DMS114 treated with DMSO at 0.1 percent for 48 hours (cell line): ENCODE measurements around the gene SLC2A9.
"Not testable (repeated sequence)": the region's sequence is repeated elsewhere in the genome, so short reads cannot be mapped to it uniquely, and the experiment has no call there.

Experiments used
- DNase-seq: peaks from one replicate; lab custom pipeline; 2025; ENCODE audit not compliant: unreplicated experiment; lab: John Stamatoyannopoulos, UW

SLC2A9 gene

DNA sequence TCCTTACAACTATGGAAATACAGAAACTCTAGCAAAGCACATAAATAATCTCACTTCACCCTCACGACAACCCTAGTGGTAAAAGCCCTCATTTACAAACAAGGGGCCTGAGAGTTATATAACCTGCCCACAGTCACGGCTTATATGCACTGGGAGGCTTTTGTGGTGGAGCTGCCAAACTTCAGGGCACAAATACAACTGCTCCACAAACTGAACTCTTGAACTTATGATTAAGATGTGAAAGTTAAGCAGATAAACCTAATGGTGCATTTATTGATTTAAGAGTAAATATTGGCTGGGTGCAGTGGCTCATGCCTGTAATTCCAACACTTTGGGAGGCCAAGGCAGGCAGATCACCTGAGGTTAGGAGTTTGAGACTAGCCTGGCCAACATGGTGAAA is 19.0 kb downstream of the SLC2A9 start:
- no peak for DNase-seq

DNA sequence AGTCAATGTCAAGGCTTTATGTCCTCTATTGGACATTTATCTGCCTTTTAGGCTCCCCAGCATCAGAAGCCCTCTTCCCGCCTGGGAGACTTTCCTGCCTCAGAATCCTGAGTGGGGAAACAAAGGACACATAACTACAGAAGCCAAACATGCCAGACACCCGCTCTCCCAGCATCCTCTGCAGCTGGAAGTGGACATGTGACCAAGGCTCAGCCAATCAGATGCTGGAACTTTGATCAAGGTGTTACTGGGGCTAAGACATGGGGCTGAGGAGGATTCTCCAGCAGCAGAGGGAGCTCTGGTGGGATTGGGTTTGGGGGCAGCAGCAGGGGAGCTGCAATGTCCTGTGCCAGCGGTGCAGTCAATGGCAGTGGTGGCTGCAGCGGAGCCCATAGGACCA is 19.5 kb downstream of the SLC2A9 start:
- DNase-seq: no peak

DNA sequence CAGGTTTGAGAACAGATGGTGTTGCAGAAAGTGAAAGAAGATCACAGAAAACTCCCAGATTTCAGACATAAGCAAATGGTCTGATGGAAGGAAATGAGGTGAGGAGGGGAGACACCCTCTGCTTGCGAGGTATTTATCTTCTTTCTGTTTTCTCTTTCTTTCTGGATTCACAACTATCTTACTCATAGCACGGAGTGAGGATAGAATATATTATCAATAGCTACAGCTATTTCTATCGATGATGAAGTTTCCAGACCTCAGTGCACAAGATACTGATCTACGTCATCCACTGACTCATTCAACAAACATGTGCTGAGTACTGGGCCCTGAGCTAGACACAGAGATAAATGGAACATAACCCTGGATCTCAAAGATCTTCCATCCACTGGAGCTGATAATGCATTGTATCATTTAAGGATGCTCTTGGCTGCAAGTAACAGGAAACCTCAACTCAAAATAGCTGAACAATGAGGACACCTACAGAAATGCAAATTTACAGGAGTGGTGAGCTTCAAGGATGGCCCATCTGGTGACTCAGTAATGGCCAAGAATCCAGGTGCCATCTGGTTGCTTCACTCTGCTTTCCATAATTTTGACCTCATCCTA is 21.2 kb downstream of the SLC2A9 start:
- no peak for DNase-seq

DNA sequence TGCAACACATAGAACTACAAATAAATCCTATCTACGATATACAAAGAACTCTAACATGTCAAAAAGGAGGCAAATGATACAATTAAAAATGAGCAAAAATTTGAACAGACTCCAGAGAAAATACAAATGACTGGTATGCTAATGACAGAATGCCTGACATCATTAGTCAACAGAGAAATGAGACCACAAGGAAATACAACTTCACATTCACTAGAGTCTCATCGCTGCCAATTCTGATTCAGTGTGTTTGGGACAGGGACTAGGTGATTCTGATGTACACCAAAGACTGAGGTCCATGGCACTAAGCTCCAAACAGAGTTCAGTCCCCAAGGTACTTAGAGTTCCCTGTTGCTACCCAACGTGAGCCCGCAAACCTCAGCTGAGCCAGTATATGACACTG is 23.4 kb downstream of the SLC2A9 start:
- no peak for DNase-seq

DNA sequence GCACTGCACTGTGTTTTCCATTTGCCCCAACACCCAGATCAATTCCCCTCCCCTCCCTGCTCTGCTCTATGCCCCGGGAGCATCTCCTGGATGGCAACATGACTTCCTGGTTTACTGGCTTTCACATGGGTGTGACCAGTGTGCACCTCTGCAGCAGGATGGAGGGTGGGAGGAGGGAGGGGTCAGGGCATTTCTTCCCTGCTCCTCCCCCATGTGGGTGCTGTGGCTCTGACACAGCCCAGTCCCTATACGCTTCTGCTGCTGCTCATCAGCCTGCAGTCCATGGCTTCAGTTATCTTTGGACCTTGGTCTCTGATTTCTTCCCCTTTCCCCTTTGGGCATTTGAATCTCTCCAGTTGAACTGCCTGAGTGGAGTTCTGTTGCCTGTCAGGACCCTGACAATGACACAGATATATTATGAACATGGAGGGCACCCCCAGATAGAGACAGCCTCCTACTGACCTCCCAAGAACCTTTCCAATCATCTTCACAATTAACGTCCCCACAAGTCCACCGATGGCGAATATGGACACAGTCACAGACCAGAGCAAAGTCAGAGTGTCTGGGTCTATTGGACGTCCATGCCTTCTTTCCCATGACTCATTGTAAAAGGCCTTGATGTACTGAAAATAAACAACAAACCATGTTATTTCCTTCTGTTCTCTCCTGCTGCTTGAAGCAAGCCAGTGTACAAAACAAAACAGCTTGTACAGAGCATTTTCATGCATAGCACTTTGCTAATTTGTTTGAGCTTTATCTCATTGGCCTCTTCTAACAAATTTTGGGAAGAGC is 24.8 kb downstream of the SLC2A9 start:
- no peak for DNase-seq

DNA sequence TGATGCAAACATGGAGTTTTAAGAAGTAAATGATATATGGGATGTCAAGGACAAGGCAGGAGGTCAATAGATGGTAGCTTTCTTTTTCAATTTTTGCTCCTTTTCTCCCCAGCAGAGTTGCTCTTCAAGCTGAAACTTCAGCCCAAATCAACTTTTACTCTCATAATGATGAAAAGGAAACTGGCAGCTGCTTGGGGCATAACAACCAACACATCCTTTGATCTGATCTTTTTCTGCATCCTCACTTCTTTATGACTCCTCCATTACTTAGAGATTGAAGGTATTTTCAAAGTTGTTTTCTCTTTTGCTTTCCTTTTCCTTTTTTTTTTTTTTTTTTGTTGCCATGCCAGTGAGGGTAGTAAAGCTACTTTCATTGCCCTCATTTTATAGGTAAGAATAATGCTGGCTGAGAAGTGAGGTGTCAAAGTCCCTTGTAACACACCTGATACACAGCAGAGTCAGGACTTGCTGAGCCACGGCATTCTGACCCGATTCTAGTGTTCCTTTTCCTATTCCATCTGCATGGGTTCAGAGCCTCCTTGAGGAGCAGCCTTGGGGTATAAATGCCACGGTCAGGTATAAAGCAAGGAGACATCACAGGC is 26.9 kb downstream of the SLC2A9 start:
- no peak for DNase-seq

DNA sequence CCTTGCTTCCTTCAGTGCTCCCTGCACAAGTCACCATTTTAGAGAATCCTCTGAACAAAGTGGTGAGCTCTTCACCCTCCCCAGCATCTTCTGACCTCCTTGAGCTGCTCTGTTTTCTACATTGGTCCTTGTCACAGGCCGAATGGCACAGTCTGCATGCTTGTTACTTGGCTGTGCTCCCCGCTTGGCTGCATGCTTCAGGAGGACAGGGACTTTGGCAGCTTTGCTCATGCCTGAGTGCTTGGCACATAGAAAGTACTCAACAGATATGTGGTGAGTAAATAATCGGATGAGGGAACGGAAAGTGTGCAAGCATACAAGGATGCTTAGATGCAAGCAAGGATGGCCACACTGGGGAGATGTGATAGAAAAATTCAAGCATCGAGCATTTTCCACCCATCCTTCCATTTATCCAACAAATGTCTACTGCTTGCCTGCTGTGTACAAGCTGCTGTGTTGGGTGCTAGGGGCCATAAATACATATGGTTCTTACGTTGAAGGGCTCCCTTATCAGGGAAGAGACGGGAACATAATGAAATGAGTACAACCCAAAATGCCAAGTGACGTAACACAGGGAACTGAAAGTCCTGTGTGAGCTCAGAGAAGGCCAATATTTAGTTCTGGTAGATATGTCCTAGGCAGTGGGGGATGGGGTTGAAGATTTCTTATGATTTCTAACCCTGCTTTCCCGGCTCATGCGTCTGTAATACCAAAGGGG is 31.2 kb downstream of the SLC2A9 start:
- DNase-seq: no peak

DNA sequence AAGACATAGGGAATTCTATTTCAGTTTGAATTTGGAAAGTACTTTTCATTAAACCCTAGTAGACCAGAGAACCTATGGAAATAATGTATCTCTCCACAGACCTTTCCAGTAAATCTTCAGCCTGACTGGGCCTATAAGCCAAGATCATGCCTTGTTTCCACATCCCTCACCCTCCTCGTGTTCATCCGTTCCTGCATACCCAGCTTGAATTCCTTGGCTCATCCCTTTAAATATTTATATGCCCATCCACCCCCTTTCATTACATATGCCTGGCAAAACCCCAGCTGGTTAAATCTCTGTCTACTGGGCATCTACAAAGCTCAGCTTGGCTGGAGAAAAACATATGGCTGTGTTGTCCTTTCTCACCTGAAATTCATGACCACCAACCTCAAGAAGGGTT is 32.4 kb downstream of the SLC2A9 start:
- no peak for DNase-seq

DNA sequence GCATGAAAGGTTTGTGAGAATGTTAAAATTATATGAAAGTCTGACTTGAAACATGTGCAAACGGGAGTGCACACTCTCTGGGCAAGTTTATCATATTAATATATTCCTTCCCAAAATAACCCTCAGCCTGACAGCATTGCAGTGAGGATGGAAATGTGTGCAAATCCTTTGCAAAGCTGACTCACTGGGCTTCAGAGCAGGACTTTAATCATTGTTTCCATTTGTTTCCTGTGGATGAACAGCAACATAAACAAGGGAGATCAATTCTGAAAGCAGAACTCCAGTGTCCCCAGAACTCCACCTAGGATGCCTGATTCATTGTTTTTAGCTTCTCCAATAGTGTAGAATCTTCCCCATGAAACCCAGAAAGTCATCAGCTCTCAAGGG is 32.9 kb downstream of the SLC2A9 start:
- no peak for DNase-seq

DNA sequence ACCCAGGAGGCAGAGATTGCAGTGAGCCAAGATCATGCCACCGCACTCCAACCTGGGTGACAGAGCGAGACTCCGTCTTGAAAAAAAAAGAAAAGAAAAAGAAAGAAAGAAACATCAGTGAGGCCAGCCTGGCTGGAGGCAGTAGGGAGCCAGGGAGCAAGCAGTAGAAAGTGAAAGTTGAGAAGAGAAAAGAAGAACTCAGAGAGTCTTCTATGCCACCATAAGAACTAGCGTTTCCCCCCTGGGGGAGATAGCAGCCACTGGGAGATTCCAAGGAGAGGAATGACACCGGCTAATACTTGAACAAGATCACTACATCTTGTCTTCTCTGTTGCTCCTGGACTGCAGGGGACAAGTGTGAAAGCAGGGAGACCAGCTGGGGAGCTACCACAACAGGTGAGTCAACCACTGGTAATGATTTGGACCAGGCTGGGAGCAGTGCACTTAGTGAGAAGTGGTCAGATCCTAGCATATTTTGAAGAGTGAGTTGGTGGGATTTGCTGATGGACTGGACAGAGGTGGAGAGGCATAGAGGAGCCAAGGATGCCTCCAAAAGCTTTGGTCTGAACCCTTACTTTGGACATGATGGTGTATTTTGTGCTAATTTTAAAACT is 33.4 kb downstream of the SLC2A9 start:
- no peak for DNase-seq

DNA sequence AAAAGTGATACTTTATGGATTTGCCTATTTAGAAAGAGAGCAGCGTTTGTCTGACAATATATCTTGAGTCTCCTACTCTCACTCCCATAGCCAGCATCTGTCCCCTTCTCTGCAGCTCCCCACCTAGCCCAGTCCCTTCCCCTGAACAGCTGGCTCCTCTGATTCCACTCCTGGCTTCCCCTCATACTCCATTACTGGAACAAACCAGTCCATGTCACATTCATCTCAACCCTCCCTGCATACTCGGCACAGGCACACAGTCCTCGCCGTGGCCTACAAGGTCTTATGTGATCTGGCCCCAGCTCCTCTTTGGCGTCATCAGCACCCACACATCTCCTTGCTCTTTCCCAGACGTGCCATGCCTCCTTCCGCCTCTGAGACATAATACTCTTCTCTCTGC is 36.7 kb downstream of the SLC2A9 start:
- DNase-seq: no peak

DNA sequence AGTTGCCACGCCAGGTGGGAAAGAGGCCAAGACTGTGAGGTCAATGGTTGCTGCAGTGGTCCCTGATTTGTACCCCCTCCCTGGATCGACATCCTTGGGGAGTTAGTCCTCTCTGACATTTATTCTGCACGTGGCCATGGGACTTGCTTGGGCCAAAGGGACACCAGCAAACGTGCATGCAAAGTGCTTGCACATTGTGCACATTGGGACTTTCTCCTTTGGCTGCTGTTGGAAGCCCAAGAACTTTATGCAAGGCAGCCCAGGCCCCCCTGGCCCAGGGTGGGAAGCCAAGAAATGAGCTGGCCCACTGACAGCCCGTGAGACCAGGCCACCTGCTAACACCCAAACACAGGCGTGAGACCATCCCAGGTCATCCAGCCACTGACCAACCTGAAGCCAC is 38.1 kb downstream of the SLC2A9 start:
- no peak for DNase-seq

DNA sequence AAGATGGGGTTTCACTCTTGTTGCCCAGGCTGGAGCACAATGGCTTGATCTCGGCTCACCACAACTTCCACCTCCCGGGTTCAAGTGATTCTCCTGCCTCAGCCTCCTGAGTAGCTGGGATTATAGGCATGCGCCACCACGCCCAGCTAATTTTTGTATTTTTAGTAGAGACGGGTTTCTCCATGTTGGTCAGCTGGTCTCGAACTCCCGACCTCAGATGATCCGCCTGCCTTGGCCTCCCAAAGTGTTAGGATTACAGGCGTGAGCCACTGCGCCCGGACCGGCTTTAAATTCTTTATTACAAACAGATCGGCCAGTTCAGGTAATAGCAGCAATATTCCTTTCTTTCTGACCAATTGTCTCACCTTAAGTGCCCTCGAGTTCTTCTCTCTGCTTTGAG is 39.4 kb downstream of the SLC2A9 start:
- DNase-seq: not testable (repeated sequence)

DNA sequence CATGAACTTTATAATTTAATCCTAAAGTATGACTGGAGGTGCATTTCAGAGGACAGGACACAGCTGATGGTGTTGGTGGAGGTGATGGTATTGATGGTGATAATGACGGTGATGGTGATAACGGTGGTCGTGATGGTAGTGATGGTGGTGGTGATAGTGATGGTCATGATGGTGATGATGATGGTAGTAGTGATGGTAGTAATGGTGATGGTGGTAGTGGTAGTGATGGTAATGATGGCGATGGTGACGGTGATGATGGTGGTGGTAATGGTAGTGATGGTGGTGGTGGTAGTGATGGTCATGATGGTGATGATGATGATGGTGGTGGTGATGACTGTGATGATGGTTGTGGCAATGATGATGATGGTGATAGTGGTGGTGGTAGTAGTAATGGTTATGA is 40.4 kb downstream of the SLC2A9 start:
- DNase-seq: no peak

DNA sequence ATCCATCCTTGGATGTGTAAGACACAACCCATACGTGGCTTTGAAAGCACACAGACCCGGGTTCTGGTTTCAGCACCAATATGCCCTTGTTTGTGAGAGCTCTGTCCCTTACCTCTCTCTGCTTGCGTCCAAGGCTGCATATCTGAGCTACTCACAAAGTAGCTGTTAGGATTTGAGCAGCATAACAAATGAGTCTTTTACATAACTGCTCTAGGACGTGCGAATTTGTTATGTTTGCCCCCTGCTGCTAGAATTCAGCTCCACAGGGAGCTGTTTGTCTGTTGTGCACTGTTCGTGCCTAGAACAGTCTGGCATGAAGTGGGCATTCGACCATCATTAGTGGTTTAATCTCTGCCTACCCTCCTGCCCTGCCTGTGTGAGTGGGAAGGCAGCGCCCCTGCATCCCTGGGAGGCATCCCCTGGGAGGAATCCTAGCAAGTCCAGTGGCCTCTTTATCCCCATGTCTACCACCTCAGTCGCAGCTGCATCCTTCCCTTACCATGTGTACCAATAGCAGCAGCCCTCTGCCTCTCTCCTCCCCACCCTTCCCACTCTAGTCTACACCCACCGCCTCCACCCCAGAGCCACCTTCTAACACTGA is 42.1 kb downstream of the SLC2A9 start:
- DNase-seq: no peak

DNA sequence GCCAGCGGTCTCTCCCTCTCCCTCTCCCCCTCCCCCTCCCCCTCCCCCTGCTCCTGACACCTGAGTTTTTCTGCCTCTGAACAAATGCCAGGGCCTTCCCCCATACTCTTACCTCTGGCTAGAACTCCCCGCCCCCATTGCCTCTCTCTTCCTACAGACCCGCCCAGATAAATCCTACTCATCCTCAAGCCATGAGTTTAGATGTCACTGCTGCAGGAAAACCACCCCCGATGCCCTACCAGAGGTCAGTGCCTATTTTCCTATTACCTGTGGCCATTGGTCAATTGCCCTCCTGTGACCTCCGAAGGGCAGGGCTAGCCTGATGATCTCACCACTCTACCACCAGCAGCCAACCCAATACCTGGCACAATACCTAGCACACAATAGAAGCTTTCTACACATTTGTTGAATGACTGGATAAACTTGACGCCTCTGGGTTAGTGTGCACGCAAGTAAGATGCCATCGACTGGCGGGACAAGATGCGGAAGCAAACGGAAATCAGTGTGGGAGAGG is 43.7 kb downstream of the SLC2A9 start:
- no peak for DNase-seq

DNA sequence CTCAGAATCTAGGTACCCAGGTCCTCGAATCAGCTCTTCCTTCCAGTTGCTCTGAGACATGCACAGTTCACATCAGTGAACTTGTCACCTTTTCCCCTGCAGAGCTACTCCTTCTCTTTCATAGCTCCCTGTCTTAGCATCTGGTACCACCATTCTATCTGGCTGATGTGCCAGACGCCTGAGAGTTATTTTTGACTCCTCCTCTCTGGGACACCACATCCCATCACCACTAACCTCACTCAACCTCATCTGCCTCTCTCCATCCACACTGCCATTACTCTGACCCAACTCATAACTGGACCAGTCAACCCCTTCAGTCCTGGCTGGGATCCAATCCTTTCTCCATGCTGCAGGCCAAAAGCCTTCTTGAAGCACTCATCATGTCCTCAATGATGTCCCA is 44.5 kb downstream of the SLC2A9 start:
- DNase-seq: no peak

DNA sequence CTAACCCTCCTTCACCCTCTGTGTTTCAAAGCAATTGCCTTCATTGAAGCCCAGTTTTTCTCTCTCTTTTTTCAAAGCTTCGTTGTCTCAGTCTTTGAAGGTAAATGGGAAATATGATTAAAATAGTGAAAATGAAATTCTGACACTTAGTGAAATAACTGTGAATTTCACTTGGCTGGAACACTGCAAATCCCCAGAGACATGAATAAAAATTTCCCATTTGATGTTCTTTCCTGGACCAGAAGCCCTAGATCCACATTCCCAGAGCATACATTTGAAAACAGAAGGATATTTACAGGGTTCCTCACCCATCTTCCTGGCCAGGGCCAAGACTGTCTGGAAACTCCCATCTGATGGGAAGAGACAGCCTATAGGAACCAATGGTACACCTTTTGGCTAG is 45.0 kb downstream of the SLC2A9 start:
- no peak for DNase-seq

DNA sequence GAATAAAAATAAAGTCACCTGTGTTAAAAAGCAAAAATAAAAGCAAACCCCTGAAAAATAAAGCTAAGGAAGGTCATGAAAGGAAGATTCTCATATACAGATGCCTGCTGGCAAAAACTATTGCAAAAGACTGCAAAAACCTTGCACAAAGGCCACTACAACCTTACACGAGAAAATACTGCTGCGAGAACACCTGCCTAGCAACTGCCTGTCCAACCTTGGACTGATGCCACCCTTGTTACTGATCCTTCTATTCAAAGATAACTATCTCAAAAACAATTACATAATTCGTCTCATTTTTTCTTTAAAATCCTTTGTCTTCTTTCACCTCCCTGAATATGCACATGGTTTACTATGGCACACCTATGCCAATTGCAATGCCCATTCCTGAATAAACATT is 49.6 kb downstream of the SLC2A9 start:
- DNase-seq: no peak

DNA sequence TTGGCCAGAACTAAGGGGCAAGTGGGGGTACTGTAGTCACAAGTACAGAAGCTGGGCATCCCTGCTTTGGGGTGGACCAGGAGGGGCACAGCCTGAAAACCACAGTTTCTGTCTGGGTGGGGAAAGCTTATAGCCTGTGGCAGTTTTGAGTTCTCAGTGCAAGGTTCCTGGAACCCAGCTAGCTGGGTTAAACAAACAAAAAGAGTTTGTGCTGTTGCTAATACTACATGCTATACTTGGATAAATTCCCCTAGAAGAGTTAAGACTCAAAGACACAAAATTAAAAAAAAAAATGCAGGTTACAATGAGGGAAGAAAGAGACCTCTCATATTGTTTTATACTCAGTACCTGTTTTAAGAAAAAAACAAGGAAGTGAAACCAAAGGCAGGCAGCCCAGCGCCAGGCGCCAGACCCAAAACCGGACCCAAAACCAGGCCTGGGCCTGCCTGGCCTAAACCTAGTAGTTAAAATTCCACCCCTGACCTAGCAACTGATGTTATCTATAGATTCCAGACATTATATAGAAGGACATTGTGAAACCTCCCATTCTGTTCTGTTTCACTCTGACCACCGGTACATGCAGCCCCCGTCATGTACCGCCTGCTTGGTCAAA is 50.8 kb downstream of the SLC2A9 start:
- no peak for DNase-seq
